GM18505 (cell line): ENCODE data around the gene CCDC33.

Experiments
- ATAC-seq: cut with Tn5 transposase; IDR thresholded peaks from one replicate; pipeline ENCODE4 v1.9.1; 2021; ENCODE audit not compliant: unreplicated experiment
- POLR2A ChIP-seq: IDR thresholded peaks from 4 replicates; pipeline ENCODE4 v1.6.1; 2011; ENCODE audit warnings: borderline replicate concordance; ENCODE audit not compliant: insufficient read depth, insufficient read length; ENCODE audit errors: extremely low read depth

CCDC33 gene

DNA sequence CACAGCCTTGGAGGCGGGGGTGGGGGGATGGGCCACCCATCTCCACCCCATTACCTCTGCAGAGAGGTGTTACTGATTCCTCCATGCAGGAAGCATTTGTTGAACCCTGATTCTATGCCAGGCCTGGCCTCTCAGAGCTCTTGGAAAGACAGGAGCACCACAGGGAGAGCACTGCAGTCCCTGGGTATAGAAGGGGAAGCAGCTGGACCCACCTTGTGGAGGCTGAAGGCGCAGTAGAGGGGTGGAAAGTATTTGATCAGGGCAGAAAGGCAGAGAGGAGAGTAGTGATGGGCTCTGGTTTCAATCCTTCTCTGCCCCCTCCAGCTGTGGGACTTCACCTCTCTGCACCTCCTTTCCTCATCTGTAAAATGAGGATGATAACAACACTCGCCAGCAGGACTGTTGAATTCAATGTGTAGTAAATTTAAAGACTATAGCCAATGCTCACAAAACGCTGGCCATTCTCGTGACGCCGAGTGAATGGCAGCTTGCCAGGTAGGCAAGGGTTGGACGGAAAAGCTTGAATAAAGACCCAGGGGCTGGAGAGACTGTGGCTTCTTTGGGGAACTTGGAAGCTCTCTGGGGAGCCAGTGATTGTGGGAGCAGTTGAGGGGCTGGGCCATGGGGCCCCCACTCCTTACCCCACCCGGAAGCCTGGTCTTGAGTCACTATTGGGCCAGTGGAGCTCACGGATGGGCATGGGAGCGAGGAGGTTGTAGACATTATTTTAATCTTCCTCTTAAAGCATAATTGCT lies 8.0 kb upstream of the CCDC33 start:
- ATAC-seq: no peak
- no peak for TF ChIP-seq POLR2A

DNA sequence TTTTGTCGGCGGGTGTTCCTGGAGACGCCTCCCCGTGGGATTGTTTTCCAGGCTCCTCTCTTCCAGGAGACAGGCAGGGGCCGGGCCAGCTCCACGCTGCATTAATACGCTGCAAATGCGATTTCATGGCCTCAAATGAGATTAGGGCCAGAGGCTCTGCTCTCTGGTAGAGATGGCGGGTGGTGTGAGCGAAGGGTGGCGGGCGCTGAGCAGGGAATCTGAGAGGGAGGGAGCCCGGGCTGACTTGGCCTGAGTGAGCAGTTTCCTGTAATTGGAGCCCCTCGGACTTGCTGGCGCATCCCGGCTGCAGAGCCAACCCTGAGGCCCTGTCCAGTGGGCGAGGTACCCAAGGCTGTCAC lies 7.4 kb upstream of the CCDC33 start:
- no peak for ATAC-seq
- TF ChIP-seq POLR2A: no peak

DNA sequence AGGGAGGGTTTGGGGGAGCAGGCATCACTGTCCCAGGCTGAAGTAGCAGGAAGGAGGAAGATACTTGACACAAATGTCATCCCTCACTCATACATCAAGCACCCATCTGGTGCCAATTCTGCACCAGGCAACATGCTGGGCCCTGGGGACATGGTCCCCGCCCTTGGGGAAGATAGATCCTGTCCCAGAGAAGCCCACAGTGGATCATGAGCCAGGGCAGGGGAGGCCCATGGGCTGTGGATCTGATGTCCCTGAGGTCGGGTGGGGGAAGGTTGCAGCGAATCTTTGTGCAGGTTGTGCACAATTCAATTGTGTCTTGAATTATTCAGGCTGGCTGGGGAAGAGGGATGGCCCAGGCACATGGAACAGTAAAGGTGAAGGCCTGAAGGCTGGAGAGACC lies 6.4 kb upstream of the CCDC33 start:
- ATAC-seq: no peak
- no peak for TF ChIP-seq POLR2A

DNA sequence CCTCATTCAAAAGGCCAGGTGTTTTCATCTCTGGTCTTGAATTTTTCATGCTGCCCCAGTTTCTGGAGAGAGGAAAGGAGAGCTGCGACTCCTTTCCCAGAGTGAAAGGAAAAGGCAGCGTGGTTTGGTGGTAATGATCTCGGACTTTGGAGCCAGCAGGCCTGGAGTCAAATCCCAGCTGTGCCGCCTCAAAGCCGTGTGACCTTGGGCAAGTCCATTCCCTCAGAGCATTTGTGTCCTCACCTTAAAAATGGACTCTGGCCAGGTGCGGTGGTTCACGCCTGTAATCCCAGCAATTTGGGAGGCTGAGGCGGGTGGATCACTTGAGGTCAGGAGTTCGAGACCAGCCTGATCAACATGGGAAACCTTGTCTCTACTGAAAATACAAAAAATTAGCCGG lies 4.7 kb upstream of the CCDC33 start:
- no peak for ATAC-seq
- no peak for TF ChIP-seq POLR2A

DNA sequence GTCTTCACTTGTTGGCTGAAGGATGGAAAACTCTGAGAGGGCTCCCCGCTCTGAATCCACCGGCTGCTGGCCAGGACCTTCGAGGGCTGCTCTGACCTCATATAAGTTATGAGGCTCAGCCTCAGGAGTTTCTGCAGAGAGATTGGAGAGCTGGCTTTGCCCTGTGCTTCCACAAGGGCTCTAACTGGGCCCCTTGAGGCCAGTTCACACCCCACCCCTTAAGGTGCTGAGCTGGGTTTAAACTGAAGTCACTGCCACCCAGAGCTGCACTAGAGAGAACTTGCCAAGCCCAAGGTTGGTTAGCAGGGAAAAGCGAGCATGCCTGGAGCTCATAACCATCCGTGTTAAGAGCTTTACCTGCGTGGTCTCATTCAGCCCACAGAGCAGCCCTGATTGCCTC lies 2.8 kb upstream of the CCDC33 start:
- no peak for ATAC-seq
- no peak for TF ChIP-seq POLR2A

DNA sequence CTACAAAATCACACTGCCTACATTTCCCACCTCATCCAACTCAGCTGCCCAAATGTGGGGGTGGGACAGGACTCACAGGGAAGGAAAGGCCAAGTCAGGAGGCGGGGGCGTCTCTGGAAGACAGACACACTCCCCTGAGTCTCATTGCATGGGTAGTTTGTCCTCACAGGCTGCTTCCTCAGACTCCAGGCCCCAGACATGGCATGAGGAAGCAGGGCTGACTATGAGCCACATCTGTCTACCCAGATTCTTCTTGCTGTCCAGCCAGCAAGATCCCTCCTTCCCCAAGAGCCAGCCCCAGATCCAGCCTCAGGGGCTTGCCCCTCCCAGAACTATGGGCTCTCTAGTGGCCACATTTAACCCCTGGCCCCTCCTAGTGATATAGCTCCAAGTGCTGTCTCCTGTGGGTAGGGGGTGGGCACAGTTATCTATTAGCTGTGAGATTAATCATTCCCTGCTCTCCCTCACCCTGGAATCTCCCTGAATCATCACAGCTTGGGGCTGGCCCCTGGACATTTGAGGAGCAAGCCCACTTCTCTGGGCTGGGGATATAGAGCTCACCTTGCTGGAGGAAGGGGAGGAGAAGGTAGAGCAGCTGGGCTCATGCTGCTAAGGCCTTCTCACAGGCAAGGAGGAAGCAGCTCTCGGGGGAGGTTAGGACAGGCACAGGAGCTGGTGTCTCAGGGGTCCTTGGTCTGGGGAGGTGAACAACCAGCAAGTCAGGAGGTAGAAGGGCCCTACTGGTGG lies 2.1 kb upstream of the CCDC33 start:
- no peak for ATAC-seq
- TF ChIP-seq POLR2A: no peak

DNA sequence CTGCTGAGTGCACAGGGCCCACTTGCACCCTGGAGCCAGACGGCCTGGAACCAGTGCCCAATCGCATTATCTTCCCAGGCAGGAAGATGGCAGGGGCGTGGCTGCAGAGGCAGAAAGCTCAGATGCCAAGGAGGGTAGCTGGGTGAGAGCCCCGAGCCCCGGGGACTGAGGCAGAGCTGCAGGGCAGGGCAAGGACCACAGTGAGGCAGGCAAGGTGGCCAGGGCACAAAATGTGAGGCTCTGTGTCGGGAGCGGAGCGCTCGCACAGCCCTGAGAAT lies 1.6 kb upstream of the CCDC33 start:
- ATAC-seq: no peak
- TF ChIP-seq POLR2A: no peak

DNA sequence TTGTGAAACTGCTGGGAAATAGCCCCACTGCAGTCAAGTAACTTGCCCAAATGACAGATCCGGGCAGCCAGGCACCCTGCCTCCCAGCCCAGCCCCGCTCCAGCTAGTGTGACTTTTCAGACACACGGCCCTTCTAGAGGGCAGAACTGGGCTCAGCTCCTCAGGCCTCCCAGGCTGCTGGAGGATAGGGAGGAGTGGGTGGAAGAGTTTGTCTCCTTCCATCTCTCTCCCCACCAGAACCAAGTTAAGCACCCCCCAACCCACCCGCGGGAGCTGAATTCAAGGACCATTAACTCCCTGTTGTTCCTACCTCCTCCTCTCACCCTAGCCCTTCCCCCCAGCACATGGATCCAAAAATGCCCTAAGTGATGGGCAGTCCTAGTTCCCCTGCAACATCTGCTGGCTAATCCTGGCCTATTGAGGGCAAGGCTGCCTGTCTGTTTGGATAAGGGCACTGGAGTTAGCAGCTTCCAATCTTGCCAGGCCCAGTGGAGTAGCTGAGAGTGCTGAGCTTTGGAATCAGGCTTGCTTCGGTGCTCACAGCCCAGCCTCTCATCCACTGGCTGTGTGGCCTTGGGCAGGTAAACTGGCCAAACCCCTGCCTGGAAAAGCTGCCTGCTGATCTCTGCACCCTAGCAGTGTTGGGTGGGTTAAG lies 3.1 kb downstream of the CCDC33 start:
- no peak for ATAC-seq
- no peak for TF ChIP-seq POLR2A

DNA sequence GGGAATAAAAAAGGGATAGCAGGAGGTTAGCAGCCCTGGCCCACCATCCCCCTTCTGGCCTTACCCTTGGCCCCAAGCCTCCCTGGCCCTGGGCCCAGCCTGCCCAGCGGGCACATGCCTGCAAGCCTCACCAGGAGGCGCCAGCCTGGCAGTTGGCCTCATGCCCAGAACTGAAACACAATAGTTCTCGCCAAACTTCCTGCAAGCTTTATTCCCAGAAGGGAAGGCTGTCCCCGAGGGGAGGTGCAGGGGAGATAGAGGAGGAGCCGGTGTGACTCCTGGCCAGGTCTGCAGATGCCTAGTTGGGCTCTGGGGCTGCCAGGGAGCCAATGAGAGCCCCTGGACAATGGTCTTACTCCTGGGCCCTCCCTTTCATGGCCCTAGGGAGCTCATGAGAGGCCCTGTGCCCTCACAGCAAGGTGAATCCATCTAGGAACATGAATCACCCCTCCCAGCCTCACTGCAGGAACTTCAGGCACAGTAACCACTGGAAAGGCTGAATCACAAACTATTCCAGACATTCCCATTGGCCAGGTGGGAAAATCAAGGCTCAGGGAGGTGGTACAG lies 4.0 kb downstream of the CCDC33 start:
- no peak for TF ChIP-seq POLR2A
- no peak for ATAC-seq

DNA sequence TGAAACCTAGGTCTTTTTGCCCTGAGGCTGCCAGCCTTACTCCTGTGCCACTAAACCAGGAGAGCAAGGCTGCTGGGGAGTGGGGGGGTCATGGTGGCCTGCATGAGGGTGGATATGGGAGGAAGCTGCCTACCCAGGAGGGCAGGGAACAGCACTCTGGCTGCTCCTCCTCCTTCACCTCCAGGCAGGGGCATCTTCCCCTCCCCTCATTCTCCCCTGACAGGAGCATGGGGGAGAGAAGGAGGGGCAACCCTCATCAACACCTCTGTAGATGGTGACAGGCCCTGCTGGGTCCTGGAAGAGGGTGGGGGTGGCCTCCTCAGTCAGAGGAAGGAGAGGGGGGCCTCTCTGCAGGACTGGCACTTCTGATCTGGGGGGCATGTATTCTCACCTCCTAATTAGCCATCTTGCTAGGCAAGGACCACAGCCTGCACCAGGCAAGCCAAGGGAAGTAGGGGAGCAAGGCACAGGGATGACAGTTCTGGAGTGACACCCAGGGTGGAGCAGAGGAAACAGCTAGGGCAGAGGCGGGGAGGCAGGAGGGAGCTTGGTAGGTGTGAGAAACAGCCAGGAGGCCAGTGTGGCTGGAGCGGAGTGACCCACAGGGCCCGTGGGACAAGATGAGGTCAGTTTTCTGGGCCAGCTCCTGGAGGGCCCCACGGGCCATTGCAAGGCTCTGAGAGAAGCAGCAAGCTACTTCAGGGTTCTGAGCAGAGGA lies 4.9 kb downstream of the CCDC33 start:
- ATAC-seq: no peak
- no peak for TF ChIP-seq POLR2A

DNA sequence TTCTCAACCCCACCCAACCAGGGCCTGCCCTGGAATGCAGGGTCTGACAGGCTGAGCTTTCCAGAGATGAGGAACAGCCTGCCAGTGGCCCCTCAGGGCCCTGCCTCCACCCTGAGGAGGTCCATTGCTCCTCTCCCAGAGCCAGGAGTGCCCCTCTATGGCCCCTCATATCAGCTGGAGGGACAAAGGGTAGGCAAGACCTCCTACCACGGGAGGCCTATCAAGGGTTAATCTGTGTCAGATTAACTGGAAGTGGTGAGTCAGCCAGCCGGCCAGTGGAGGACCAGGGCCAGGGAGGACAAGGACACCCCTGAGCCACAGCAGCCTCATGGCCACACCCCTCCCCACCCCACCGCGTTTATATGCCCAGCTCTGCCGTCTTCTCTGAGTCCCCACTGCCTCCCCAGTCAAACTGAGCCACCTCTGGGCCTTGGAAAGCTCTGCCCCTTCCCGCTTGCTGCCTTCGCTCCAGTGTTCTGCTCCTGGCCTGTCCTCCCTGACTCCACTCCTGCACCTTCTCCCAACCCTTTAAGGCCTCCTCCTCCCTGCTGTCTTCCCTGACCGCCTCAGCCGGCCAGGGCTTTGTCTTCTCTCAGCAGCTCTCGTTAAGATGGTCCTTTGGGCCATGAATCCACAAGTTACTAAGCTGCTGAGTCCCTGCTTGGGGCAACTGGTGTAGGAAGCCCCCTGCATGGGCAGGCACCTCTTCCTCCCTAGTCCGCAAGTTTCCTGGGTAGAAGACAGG lies 6.5 kb downstream of the CCDC33 start:
- TF ChIP-seq POLR2A: no peak
- no peak for ATAC-seq

DNA sequence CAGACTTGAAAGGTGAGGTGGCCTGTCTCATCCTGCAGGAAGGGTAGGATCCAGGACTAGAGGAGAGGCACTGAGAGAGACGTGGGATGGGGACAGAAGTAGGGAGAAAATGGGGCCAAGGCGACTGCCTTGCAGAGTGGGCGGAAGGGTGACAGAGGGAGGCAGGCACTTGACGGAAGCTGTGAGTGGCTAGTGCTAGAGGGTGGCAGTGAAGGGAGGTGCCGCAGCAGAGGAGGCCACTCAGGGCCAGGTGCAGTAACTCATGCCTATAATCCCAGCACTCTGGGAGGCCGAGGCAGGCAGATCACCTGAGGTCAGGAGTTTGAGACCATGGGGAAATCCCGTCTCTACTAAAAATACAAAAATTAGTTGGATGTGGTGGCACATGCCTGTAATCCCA lies 7.3 kb downstream of the CCDC33 start:
- TF ChIP-seq POLR2A: no peak
- no peak for ATAC-seq
